Ovary (tissue), 3 donors: Measurements from ENCODE around the gene PPTC7.

ENCODE experiments used
- CTCF ChIP-seq, 3 donors: fragments of 450-650 bp in 2 of 3; fragments of 200-600 bp in 1 of 3; IDR thresholded peaks; one replicate each; pipeline versions ENCODE4 v1.5.1 to v1.8.0; 2016 to 2022; ENCODE audit warnings: antibody characterized with exemption in 3 of 3, mild to moderate bottlenecking in 1 of 3
- EP300 ChIP-seq: sonication (generic); formaldehyde crosslinking; IDR thresholded peaks from one replicate; pipeline ENCODE4 v1.6.1; 2017; ENCODE audit warnings: antibody characterized with exemption
- POLR2A ChIP-seq: fragments of 450-650 bp; IDR thresholded peaks from one replicate; pipeline ENCODE4 v1.6.1; 2017; ENCODE audit warnings: antibody characterized with exemption, mild to moderate bottlenecking, moderate library complexity
- donor health status: DM: no; HTN: no; CAD: no.

DNA sequence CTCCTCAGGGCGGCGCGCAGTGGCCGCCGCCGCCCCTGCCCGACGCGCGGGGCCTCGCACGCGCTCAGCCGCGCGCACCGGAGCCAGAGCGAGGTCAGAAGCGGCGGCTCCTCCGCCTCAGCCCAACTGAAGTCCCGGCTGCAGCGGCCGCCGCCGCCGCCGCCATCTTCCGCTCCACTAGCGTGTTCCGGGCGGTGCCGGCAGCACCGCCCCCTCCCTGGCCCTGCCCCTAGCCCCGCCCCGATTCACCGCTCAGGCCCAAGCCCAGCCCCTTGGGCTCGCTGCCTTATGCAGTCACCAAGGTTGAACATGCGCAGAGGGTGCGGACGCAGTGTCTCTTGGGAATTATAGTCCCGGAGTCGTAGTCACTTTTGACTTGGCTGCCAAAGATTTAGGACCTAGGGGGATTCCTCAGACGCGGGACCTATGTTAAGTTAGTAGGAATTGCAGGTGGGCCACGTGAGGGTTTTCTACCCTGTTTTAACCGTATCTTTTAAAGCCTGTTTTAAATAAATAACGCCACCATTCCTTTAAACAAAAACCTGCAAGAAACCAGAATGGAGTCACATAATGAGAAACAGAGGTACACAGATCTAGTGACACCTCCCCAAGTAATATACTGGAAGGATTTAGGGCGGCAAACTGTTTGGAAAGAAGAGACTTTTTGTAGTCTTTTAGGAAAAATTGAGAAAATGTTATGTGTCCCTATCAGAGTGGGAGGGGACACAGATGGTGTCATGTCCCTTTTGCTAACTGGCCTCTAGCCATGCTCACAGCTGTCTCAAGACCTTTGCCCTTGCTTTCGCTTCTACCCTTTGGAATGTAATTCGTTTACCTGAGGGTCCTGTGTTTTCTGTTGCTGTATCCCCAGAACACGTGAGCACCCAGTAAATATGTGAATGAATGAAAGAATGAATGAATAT, at the start of gene PPTC7:
- TF ChIP-seq POLR2A, result peak; percentile 87
- no peak for TF ChIP-seq EP300
- TF ChIP-seq CTCF (IDR thresholded peaks at IDR 0.05), result no peak
